Measurements from ENCODE around the gene NMT1. TPM values are rescaled to one million over a fixed set of nuclear protein-coding genes. Genes with fewer than 3 reads are reported as not detected.

NMT1 gene
- polyA plus RNA-seq, 1 of the 3 experiments (the other 2 are of a cell fraction): 30.1 TPM

DNA sequence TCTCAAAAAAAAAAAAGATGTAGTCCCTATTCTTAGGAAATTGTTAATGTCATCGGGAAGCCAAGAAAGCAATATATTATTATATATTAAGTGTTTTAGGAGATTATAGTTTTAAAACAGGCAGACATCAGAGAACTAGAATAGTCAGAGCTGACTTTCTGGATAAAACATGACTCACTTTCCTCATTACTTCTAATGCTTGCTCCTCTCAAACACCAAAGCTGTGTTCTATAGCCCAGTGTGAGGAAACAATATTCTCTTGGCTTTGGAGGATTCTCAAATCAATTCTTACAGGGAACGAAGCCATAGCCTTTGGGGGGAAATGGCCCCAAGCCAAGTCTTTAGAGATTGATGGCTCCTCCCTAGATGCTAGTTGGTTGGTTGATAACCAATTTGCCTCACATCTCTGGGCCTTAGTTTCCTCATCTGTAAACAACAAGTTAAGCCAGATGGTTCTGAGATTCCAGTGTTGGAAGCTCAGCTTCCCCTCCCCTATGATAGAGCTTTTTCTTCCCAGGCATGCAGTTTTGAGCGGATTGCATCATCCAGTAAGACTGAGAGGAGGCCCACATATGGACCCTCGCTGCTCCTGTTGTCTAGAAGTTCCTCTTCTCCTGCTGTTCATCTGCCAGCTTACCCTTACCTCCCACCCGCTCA lies 12.4 kb downstream of the NMT1 start:
- Histone ChIP-seq H2AFZ (ENCODE audit: low read depth) (no peak overlapping the region), H4K20me1 (ENCODE audit: insufficient read depth) (peaks cover 33% of the 10 kb centered on the region; the same call in 1 of the 2 replicates), H3K36me3 (replicated peaks in 1 of 2; ENCODE audit: control insufficient read depth in 1 of 2, insufficient read depth in 2 of 2, low read length in 1 of 2) (peaks cover 11 to 36% of the 10 kb centered on the region in 2 experiments), H3K9me3 (no peaks in the 10 kb centered on the region), H3K27me3 (ENCODE audit: insufficient read depth) (no peaks in the 10 kb centered on the region), H3K4me3 (ENCODE audit: low read depth in 2 of 2, low read length in 1 of 2) (no peak overlapping the region), H3F3A (replicated peaks; ENCODE audit: insufficient read depth) (peaks cover 7% of the 10 kb centered on the region), H3K9ac (no peak overlapping the region), H3K27ac (ENCODE audit: low read depth in 2 of 2, low read length in 1 of 2) (peak overlapping the region in 1 of 2 experiments; percentile 29; a peak in 1 of 4 replicates), H3K4me1 (ENCODE audit: control insufficient read depth in 1 of 2, insufficient read depth in 2 of 2, low read depth in 1 of 2, low read length in 1 of 2) (peaks cover 0 to 3% of the 10 kb centered on the region in 2 experiments; a peak in 2 of 4 replicates), H3K79me2 (ENCODE audit: insufficient read depth) (peaks cover 100% of the 10 kb centered on the region), H3K4me2 (peak overlapping the region; percentile 42; the same call in 1 of the 2 replicates), H3K9me2 (no peaks in the 10 kb centered on the region)
- ChIA-PET CTCF (interaction anchor here (1.1 to 3.2 kb wide), 2 partner anchors 26 to 62 kb away, joined by 4 to 18 read pairs; partner anchors contain the start of gene ACBD4), POLR2A (interaction anchor here (0.7 kb wide), 1 partner anchor 104 kb away, joined by 3 read pairs; no protein-coding TSS in a partner anchor)
- no peak for TF ChIP-seq EZH2phosphoT487 (IDR thresholded peaks at IDR 0.05; ENCODE audit: borderline replicate concordance, low read depth)
- TF ChIP-seq TAF1 (IDR thresholded peaks at IDR 0.05; ENCODE audit: borderline replicate concordance, low read depth, low read length): no peak
- TF ChIP-seq, protein P1, sequence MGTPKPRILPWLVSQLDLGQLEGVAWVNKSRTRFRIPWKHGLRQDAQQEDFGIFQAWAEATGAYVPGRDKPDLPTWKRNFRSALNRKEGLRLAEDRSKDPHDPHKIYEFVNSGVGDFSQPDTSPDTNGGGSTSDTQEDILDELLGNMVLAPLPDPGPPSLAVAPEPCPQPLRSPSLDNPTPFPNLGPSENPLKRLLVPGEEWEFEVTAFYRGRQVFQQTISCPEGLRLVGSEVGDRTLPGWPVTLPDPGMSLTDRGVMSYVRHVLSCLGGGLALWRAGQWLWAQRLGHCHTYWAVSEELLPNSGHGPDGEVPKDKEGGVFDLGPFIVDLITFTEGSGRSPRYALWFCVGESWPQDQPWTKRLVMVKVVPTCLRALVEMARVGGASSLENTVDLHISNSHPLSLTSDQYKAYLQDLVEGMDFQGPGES (IDR thresholded peaks at IDR 0.05; ENCODE audit: low read depth, low read length): no peak
- no peak for TF ChIP-seq ELF1 (IDR thresholded peaks at IDR 0.05)
- TF ChIP-seq RCOR1 (IDR thresholded peaks at IDR 0.05; ENCODE audit: low read length): no peak
- TF ChIP-seq, protein P2, sequence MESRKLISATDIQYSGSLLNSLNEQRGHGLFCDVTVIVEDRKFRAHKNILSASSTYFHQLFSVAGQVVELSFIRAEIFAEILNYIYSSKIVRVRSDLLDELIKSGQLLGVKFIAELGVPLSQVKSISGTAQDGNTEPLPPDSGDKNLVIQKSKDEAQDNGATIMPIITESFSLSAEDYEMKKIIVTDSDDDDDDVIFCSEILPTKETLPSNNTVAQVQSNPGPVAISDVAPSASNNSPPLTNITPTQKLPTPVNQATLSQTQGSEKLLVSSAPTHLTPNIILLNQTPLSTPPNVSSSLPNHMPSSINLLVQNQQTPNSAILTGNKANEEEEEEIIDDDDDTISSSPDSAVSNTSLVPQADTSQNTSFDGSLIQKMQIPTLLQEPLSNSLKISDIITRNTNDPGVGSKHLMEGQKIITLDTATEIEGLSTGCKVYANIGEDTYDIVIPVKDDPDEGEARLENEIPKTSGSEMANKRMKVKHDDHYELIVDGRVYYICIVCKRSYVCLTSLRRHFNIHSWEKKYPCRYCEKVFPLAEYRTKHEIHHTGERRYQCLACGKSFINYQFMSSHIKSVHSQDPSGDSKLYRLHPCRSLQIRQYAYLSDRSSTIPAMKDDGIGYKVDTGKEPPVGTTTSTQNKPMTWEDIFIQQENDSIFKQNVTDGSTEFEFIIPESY (IDR thresholded peaks at IDR 0.05; ENCODE audit: borderline replicate concordance, low read depth): no peak
- no peak for TF ChIP-seq JUND (IDR thresholded peaks at IDR 0.05)
- TF ChIP-seq CHD2 (IDR thresholded peaks at IDR 0.05; ENCODE audit: low read length, partially characterized antibody): no peak
- TF ChIP-seq POLR2AphosphoS5 (IDR thresholded peaks at IDR 0.05; ENCODE audit: low read depth, low read length): no peak
- TF ChIP-seq REST (IDR thresholded peaks at IDR 0.05; ENCODE audit: low read depth, low read length): no peak
- WGBS (ENCODE audit: low lambda C conversion rate): 94% methylated on average over 5 of the region's 5 CpGs
- no peak for DNase-seq

Data from SK-N-SH (cell line).